H9 (cell line): ENCODE measurements around the gene NFX1. TPM values are rescaled to one million over a fixed set of nuclear protein-coding genes. Genes with fewer than 3 reads are reported as not detected.

Source experiments
- DNase-seq: peaks from one replicate; pipeline ENCODE4 v3.0.0-alpha.2; 2017
- H2AFZ ChIP-seq: one replicate; pipeline ENCODE4 v1.6.1; 2013; ENCODE audit warnings: mild to moderate bottlenecking, low read length, control low read depth, moderate library complexity
- H2AK5ac ChIP-seq: 2 replicates; pipeline ENCODE4 v1.6.1; 2013; ENCODE audit warnings: low read length, control low read depth, mixed read lengths; ENCODE audit not compliant: insufficient read length
- H2BK120ac ChIP-seq: one replicate; pipeline ENCODE4 v1.6.1; 2013; ENCODE audit warnings: low read depth, mild to moderate bottlenecking, low read length, control low read depth, inconsistent platforms; ENCODE audit not compliant: poor library complexity, severe bottlenecking
- H2BK12ac ChIP-seq: 2 replicates; pipeline ENCODE4 v1.6.1; 2013; ENCODE audit warnings: low read length, control low read depth, mixed read lengths, low read depth; ENCODE audit not compliant: insufficient read length
- H2BK15ac ChIP-seq: 2 replicates; pipeline ENCODE4 v1.6.1; 2013; ENCODE audit warnings: low read depth, low read length, control low read depth
- H2BK20ac ChIP-seq: one replicate; pipeline ENCODE4 v1.6.1; 2013; ENCODE audit warnings: low read depth, mild to moderate bottlenecking, low read length, control low read depth, inconsistent platforms; ENCODE audit not compliant: poor library complexity, severe bottlenecking
- H2BK5ac ChIP-seq: 2 replicates; pipeline ENCODE4 v1.6.1; 2013; ENCODE audit warnings: low read length, control low read depth, mixed read lengths; ENCODE audit not compliant: insufficient read length
- H3K14ac ChIP-seq: 2 replicates; pipeline ENCODE4 v1.6.1; 2013; ENCODE audit warnings: low read length, control low read depth; ENCODE audit not compliant: insufficient read depth
- H3K18ac ChIP-seq: 2 replicates; pipeline ENCODE4 v1.6.1; 2013; ENCODE audit warnings: low read depth, mild to moderate bottlenecking, mixed read lengths, low read length, control low read depth; ENCODE audit not compliant: insufficient read length
- H3K23ac ChIP-seq: 2 replicates; pipeline ENCODE4 v1.6.1; 2013; ENCODE audit warnings: low read length, control low read depth, mixed read lengths, low read depth; ENCODE audit not compliant: insufficient read length
- H3K23me2 ChIP-seq: 2 replicates; pipeline ENCODE4 v1.6.1; 2013; ENCODE audit warnings: low read depth, mild to moderate bottlenecking, mixed read lengths, low read length, control low read depth; ENCODE audit not compliant: insufficient read length, poor library complexity, severe bottlenecking
- H3K27ac ChIP-seq: 2 replicates; pipeline ENCODE4 v1.5.1; 2013; ENCODE audit warnings: low read length, control low read depth, mixed read lengths, low read depth; ENCODE audit not compliant: insufficient read length
- H3K27me3 ChIP-seq: 2 replicates; pipeline ENCODE4 v1.6.1; 2013; ENCODE audit warnings: low read length, control low read depth, inconsistent platforms; ENCODE audit not compliant: insufficient read depth
- H3K4ac ChIP-seq: 2 replicates; pipeline ENCODE4 v1.6.1; 2013; ENCODE audit warnings: low read depth, mild to moderate bottlenecking, control low read depth, inconsistent platforms, low read length, moderate library complexity
- H3K4me1 ChIP-seq: 2 replicates; pipeline ENCODE4 v1.6.1; 2013; ENCODE audit warnings: low read length, control low read depth, inconsistent platforms; ENCODE audit not compliant: insufficient read depth
- H3K4me2 ChIP-seq: 2 replicates; pipeline ENCODE4 v1.6.1; 2013; ENCODE audit warnings: low read length, control low read depth, mixed read lengths; ENCODE audit not compliant: insufficient read length, insufficient read depth
- H3K56ac ChIP-seq: 2 replicates; pipeline ENCODE4 v1.6.1; 2013; ENCODE audit warnings: low read depth, mild to moderate bottlenecking, mixed read lengths, low read length, control low read depth; ENCODE audit not compliant: insufficient read length
- H3K79me1 ChIP-seq: 2 replicates; pipeline ENCODE4 v1.6.1; 2013; ENCODE audit warnings: low read depth, mild to moderate bottlenecking, moderate library complexity, low read length, control low read depth, inconsistent platforms; ENCODE audit not compliant: insufficient read depth, poor library complexity, severe bottlenecking
- H3K79me2 ChIP-seq: 2 replicates; pipeline ENCODE4 v1.6.1; 2013; ENCODE audit warnings: low read length, control low read depth, inconsistent platforms; ENCODE audit not compliant: insufficient read depth
- H3K9ac ChIP-seq: 2 replicates; pipeline ENCODE4 v1.6.1; 2013; ENCODE audit warnings: low read length, control low read depth, mixed read lengths; ENCODE audit not compliant: insufficient read length; ENCODE audit errors: extremely low read depth
- H3K9me3 ChIP-seq: one replicate; pipeline ENCODE4 v1.6.1; 2013; ENCODE audit warnings: low read depth, low read length, inconsistent platforms; ENCODE audit not compliant: control insufficient read depth
- H3T11ph ChIP-seq: one replicate; pipeline ENCODE4 v1.6.1; 2013; ENCODE audit warnings: mild to moderate bottlenecking, low read length, control low read depth, inconsistent platforms
- H4K20me1 ChIP-seq: one replicate; pipeline ENCODE4 v1.6.1; 2013; ENCODE audit not compliant: control insufficient read depth, insufficient read length, insufficient read depth
- H4K5ac ChIP-seq: 2 replicates; pipeline ENCODE4 v1.6.1; 2013; ENCODE audit warnings: low read depth, mild to moderate bottlenecking, mixed read lengths, low read length, control low read depth; ENCODE audit not compliant: insufficient read length
- H4K8ac ChIP-seq: replicated peaks from 2 replicates; pipeline ENCODE4 v1.6.1; 2013; ENCODE audit warnings: low read length, control low read depth, mixed read lengths, low read depth; ENCODE audit not compliant: insufficient read length
- H4K91ac ChIP-seq: 2 replicates; pipeline ENCODE4 v1.6.1; 2013; ENCODE audit warnings: low read depth, mild to moderate bottlenecking, moderate library complexity, mixed read lengths, low read length, control low read depth; ENCODE audit not compliant: insufficient read length
- H3K27ac Mint-ChIP-seq, 3 experiments: 2 replicates in 2 of 3; 3 replicates in 1 of 3; pipeline ENCODE4 v1.8.0; 2020 to 2021; ENCODE audit warnings: mixed read lengths in 3 of 3, mild to moderate bottlenecking in 1 of 3, moderate library complexity in 1 of 3
- H3K27me3 Mint-ChIP-seq: 2 replicates; pipeline ENCODE4 v1.8.0; 2021; ENCODE audit warnings: low read depth, mild to moderate bottlenecking, moderate library complexity, mixed read lengths
- H3K36me3 Mint-ChIP-seq, 3 experiments: 2 replicates in 2 of 3; 3 replicates in 1 of 3; pipeline ENCODE4 v1.8.0; 2020 to 2021; ENCODE audit warnings: low read depth in 3 of 3, mixed read lengths in 3 of 3; ENCODE audit not compliant: insufficient read depth in 1 of 3
- H3K4me1 Mint-ChIP-seq, 2 experiments: 2 replicates each; pipeline ENCODE4 v1.8.0; 2020; ENCODE audit warnings: mixed read lengths in 2 of 2
- H3K4me3 Mint-ChIP-seq, 2 experiments: 2 replicates in 1 of 2; 3 replicates in 1 of 2; pipeline ENCODE4 v1.8.0; 2020 to 2021; ENCODE audit warnings: mild to moderate bottlenecking in 2 of 2, mixed read lengths in 2 of 2, moderate library complexity in 1 of 2
- H3K9me3 Mint-ChIP-seq, 2 experiments: 2 replicates in 1 of 2; 3 replicates in 1 of 2; pipeline ENCODE4 v1.8.0; 2020; ENCODE audit warnings: mild to moderate bottlenecking in 2 of 2, mixed read lengths in 2 of 2, moderate library complexity in 1 of 2
- CTCF ChIP-seq: fragments of 200-600 bp; sonication (generic); conservative IDR thresholded peaks from 3 replicates; pipeline ENCODE4 v1.8.0; 2021; ENCODE audit warnings: antibody characterized with exemption, mild to moderate bottlenecking
- WGBS: extraction: QIAGEN DNeasy Blood & Tissue Kit; methylation state at CpG from one replicate; pipeline ENCODE4 v1.1.7; 2013; ENCODE audit warnings: missing lambda C conversion rate, low lambda C conversion rate, mixed read lengths; ENCODE audit not compliant: insufficient read length; ENCODE audit errors: extremely low coverage; 5-methylcytosine and 5-hydroxymethylcytosine counted together
- total RNA-seq: library from RNA; stranded (reverse); gene quantifications from 2 replicates; pipeline ENCODE4 v1.2.1, GENCODE V29; 2021

NFX1 gene
- total RNA-seq, 1 experiment from 2014 or later = 35.1 TPM

GRCh38 chr9:33256236-33256635 lies 34.1 kb upstream of the NFX1 start:
- WGBS = no CpG with 5 or more reads among the region's 2 CpGs
- Histone ChIP-seq H3T11ph (no peak overlapping the region), H4K8ac (no peak overlapping the region), H3K18ac (no peak overlapping the region), H3K9me3 (no peaks in the 10 kb centered on the region), H3K4me1 (no peaks in the 10 kb centered on the region), H4K5ac (no peak overlapping the region), H3K4me2 (no peak overlapping the region), H2BK5ac (no peak overlapping the region), H3K27ac (no peak overlapping the region), H2BK120ac (no peak overlapping the region), H2AFZ (no peak overlapping the region), H2AK5ac (no peak overlapping the region), H2BK15ac (no peak overlapping the region), H3K56ac (no peak overlapping the region), H2BK12ac (no peak overlapping the region), H3K23me2 (no peaks in the 10 kb centered on the region), H2BK20ac (no peak overlapping the region), H3K14ac (no peak overlapping the region), H3K4ac (no peak overlapping the region), H3K27me3 (no peaks in the 10 kb centered on the region), H3K23ac (no peak overlapping the region), H3K79me2 (no peaks in the 10 kb centered on the region), H4K91ac (no peak overlapping the region), H4K20me1 (no peaks in the 10 kb centered on the region), H3K79me1 (no peaks in the 10 kb centered on the region), H3K9ac (no peak overlapping the region)
- Mint-ChIP-seq H3K9me3 (no peaks in the 10 kb centered on the region; a peak in 1 of 5 replicates), H3K27me3 (no peaks in the 10 kb centered on the region), H3K4me1 (no peaks in the 10 kb centered on the region), H3K4me3 (no peak overlapping the region), H3K36me3 (peaks cover 53 to 80% (median 70%) of the 10 kb centered on the region in 3 experiments), H3K27ac (no peak overlapping the region)
- no peak for TF ChIP-seq CTCF
- no peak for DNase-seq
